Activated naive CD4-positive, alpha-beta T cell treated with Interleukin-2 at 50 U/mL for 16 hours (primary cell): ENCODE results near the gene CCDC6.
A peak's percentile ranks its signal among the peaks of the same experiment; 100 is the strongest.
"Not testable (repeated sequence)": the region's sequence is repeated elsewhere in the genome, so short reads cannot be mapped to it uniquely, and the experiment has no call there.

ENCODE experiments used
- DNase-seq: peaks from one replicate; pipeline ENCODE4 v3.0.0-alpha.2; 2020

CCDC6 gene

GRCh38 chr10:59905066-59905730 lies 1.2 kb downstream of the CCDC6 start:
- DNase-seq: peak; percentile 58

- DNase-seq: no peak
These were observed 1.8 kb downstream of the CCDC6 start for GRCh38 chr10:59904426-59905065.

- no peak for DNase-seq
These were observed 2.5 kb downstream of the CCDC6 start for GRCh38 chr10:59903871-59904270.

- DNase-seq: no peak
These were observed 4.3 kb downstream of the CCDC6 start for GRCh38 chr10:59902016-59902415.

- no peak for DNase-seq
These were observed 4.9 kb downstream of the CCDC6 start for GRCh38 chr10:59901470-59901869.

- DNase-seq: no peak
These were observed 6.2 kb downstream of the CCDC6 start for GRCh38 chr10:59900048-59900727.

- no peak for DNase-seq
These were observed 8.1 kb downstream of the CCDC6 start for GRCh38 chr10:59898125-59898835.

GRCh38 chr10:59896191-59896590 lies 10.2 kb downstream of the CCDC6 start:
- DNase-seq: no peak

- no peak for DNase-seq
These were observed 10.7 kb downstream of the CCDC6 start for GRCh38 chr10:59895629-59896116.

GRCh38 chr10:59894114-59894513 lies 12.2 kb downstream of the CCDC6 start:
- no peak for DNase-seq

- DNase-seq: no peak
These were observed 13.7 kb downstream of the CCDC6 start for GRCh38 chr10:59892697-59893096.

GRCh38 chr10:59891936-59892335 lies 14.4 kb downstream of the CCDC6 start:
- DNase-seq: no peak

GRCh38 chr10:59891349-59891748 lies 15.0 kb downstream of the CCDC6 start:
- DNase-seq: no peak

GRCh38 chr10:59888781-59889435 lies 17.4 kb downstream of the CCDC6 start:
- DNase-seq: no peak

- no peak for DNase-seq
These were observed 18.2 kb downstream of the CCDC6 start for GRCh38 chr10:59887972-59888640.

GRCh38 chr10:59887006-59887405 lies 19.4 kb downstream of the CCDC6 start:
- DNase-seq: no peak

GRCh38 chr10:59885430-59886134 lies 20.8 kb downstream of the CCDC6 start:
- no peak for DNase-seq

GRCh38 chr10:59884893-59885292 lies 21.5 kb downstream of the CCDC6 start:
- DNase-seq: not testable (repeated sequence)

- DNase-seq: no peak
These were observed 24.7 kb downstream of the CCDC6 start for GRCh38 chr10:59881640-59882039.

GRCh38 chr10:59880971-59881510 lies 25.3 kb downstream of the CCDC6 start:
- peak; percentile 83 for DNase-seq

- no peak for DNase-seq
These were observed 26.2 kb downstream of the CCDC6 start for GRCh38 chr10:59880019-59880717.
